ENCODE data around the gene RUFY1.

DNA sequence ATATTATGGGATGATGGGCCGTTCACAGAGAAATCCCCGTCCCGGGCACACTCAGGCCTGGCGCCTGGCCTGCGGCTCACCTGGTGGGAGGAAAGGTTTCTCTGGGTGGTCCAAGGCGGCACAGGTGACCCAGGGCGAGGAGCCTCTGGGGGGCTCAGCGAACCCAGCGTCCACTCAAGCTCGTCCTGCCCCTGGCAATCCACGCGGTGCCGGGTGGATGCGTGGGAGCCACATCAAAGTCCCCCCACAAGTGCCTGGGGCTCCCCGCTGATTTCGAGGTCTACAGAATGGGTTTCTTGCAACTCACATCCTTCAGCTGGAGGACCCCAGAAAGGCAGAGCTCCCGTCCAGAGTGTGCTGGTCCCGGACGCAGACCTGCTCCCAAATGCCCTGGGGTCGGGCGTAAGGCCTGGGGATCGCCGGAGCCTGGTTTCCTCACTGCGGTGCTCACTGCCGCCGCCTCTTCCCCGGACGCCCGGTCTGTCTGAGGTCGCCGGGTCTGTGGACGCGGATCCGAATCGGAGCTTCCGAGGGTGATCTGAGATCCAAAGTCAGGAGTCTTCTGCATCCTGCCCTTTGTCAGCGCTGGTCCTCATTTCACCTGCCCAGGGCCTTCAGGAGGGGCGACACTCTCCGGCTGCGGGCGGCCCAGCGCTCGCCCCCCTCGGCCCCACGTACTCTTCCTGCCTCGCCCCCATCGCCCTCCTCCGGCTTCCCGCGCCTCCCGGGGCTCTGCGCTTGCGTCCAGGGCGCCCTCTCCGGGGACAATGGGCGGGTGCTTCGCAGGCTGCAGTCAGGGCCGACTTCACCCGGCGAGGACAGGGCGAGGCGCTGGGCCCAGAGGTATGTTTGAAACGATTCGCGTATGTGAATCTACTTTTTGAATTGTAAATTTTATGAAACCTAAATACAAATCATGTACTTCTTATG, 20.0 kb upstream of the RUFY1 start:
- TF ChIP-seq, protein P1, sequence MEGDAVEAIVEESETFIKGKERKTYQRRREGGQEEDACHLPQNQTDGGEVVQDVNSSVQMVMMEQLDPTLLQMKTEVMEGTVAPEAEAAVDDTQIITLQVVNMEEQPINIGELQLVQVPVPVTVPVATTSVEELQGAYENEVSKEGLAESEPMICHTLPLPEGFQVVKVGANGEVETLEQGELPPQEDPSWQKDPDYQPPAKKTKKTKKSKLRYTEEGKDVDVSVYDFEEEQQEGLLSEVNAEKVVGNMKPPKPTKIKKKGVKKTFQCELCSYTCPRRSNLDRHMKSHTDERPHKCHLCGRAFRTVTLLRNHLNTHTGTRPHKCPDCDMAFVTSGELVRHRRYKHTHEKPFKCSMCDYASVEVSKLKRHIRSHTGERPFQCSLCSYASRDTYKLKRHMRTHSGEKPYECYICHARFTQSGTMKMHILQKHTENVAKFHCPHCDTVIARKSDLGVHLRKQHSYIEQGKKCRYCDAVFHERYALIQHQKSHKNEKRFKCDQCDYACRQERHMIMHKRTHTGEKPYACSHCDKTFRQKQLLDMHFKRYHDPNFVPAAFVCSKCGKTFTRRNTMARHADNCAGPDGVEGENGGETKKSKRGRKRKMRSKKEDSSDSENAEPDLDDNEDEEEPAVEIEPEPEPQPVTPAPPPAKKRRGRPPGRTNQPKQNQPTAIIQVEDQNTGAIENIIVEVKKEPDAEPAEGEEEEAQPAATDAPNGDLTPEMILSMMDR (conservative IDR thresholded peaks at IDR 0.05): no peak
- TF ChIP-seq EZH2 (IDR thresholded peaks at IDR 0.05; ENCODE audit: low read depth): no peak

Data from PC-9 (cell line).